NCI-H510A (cell line): ENCODE data around the gene MVB12B.

Experiments
- DNase-seq: peaks from one replicate; lab custom pipeline; 2025; lab: John Stamatoyannopoulos, UW

Gene MVB12B

GRCh38 chr9:126494264-126494663, 167.6 kb downstream of the MVB12B start:
- no peak for DNase-seq

GRCh38 chr9:126494746-126495145, 168.1 kb downstream of the MVB12B start:
- DNase-seq: no peak

GRCh38 chr9:126495411-126496180, 169.0 kb downstream of the MVB12B start:
- DNase-seq: no peak

- DNase-seq: no peak
Measured at GRCh38 chr9:126496181-126496576, 169.6 kb downstream of the MVB12B start.

GRCh38 chr9:126496781-126497659, 170.4 kb downstream of the MVB12B start:
- DNase-seq: no peak

GRCh38 chr9:126497660-126498275, 171.1 kb downstream of the MVB12B start:
- no peak for DNase-seq

- no peak for DNase-seq
Measured at GRCh38 chr9:126498331-126498730, 171.7 kb downstream of the MVB12B start.

- DNase-seq: no peak
Measured at GRCh38 chr9:126499005-126499910, 172.6 kb downstream of the MVB12B start.

GRCh38 chr9:126499911-126500599, 173.4 kb downstream of the MVB12B start:
- no peak for DNase-seq

GRCh38 chr9:126500600-126501382, 174.2 kb downstream of the MVB12B start:
- peak; percentile 63 for DNase-seq

GRCh38 chr9:126501383-126502331, 175.0 kb downstream of the MVB12B start:
- no peak for DNase-seq

- DNase-seq: no peak
Measured at GRCh38 chr9:126502417-126503332, 176.0 kb downstream of the MVB12B start.

GRCh38 chr9:126503333-126504085, 176.9 kb downstream of the MVB12B start:
- no peak for DNase-seq

GRCh38 chr9:126504086-126504976, 177.7 kb downstream of the MVB12B start:
- DNase-seq: no peak

- DNase-seq: no peak
Measured at GRCh38 chr9:126504977-126505455, 178.4 kb downstream of the MVB12B start.
